Neuronal stem cell (in vitro differentiated cells): ENCODE data around the gene ALPI.
A peak's percentile ranks its signal among the peaks of the same experiment; 100 is the strongest.
"Not testable (repeated sequence)": the region's sequence is repeated elsewhere in the genome, so short reads cannot be mapped to it uniquely, and the experiment has no call there.

Source experiments
- DNase-seq: peaks from one replicate; pipeline ENCODE4 v3.0.0-alpha.2; 2013; ENCODE audit warnings: low spot score
- H2AFZ ChIP-seq: one replicate; pipeline ENCODE4 v1.6.1; 2013; ENCODE audit warnings: mild to moderate bottlenecking, low read length, inconsistent platforms
- H2AK5ac ChIP-seq: 2 replicates; pipeline ENCODE4 v1.6.1; 2013; ENCODE audit warnings: low read depth, mild to moderate bottlenecking, inconsistent platforms, low read length, moderate library complexity, mixed read lengths
- H2BK120ac ChIP-seq: 2 replicates; pipeline ENCODE4 v1.6.1; 2013; ENCODE audit warnings: low read depth, mild to moderate bottlenecking, inconsistent platforms, low read length, moderate library complexity, mixed read lengths
- H2BK12ac ChIP-seq: one replicate; pipeline ENCODE4 v1.6.1; 2013; ENCODE audit warnings: low read length, inconsistent platforms
- H2BK15ac ChIP-seq: 2 replicates; pipeline ENCODE4 v1.6.1; 2013; ENCODE audit warnings: mild to moderate bottlenecking, low read length, inconsistent platforms, mixed read lengths
- H2BK5ac ChIP-seq: one replicate; pipeline ENCODE4 v1.6.1; 2013; ENCODE audit warnings: inconsistent platforms, mild to moderate bottlenecking, low read length, moderate library complexity
- H3K14ac ChIP-seq: one replicate; pipeline ENCODE4 v1.6.1; 2013; ENCODE audit warnings: low read length, inconsistent platforms
- H3K18ac ChIP-seq: 2 replicates; pipeline ENCODE4 v1.6.1; 2013; ENCODE audit warnings: low read length, inconsistent platforms
- H3K23ac ChIP-seq: 2 replicates; pipeline ENCODE4 v1.6.1; 2013; ENCODE audit warnings: low read depth, mild to moderate bottlenecking, mixed read lengths, low read length, inconsistent platforms; ENCODE audit not compliant: poor library complexity
- H3K27ac ChIP-seq: replicated peaks from 3 replicates; pipeline ENCODE4 v1.5.1; 2013; ENCODE audit warnings: low read length, inconsistent platforms
- H3K27me3 ChIP-seq, 3 experiments: 2 replicates each; pipeline ENCODE4 v1.6.1; 2013; ENCODE audit warnings: low read length in 3 of 3, mild to moderate bottlenecking in 2 of 3, inconsistent platforms in 1 of 3, low read depth in 1 of 3, mixed read lengths in 1 of 3, moderate library complexity in 1 of 3; ENCODE audit not compliant: control insufficient read depth in 3 of 3, insufficient read depth in 3 of 3
- H3K36me3 ChIP-seq, 2 donors: replicated peaks in 1 of 2; 2 replicates each; pipeline ENCODE4 v1.6.1; 2013; ENCODE audit warnings: low read length in 2 of 2; ENCODE audit not compliant: control insufficient read depth in 2 of 2, insufficient read depth in 2 of 2
- H3K4ac ChIP-seq: 2 replicates; pipeline ENCODE4 v1.6.1; 2013; ENCODE audit warnings: inconsistent platforms, mild to moderate bottlenecking, low read length, moderate library complexity
- H3K4me1 ChIP-seq, 2 donors: 1 replicate in 1 of 2; 2 replicates in 1 of 2; pipeline ENCODE4 v1.6.1; 2013; ENCODE audit warnings: low read length in 2 of 2, low read depth in 1 of 2; ENCODE audit not compliant: control insufficient read depth in 2 of 2, insufficient read depth in 1 of 2
- H3K4me2 ChIP-seq: one replicate; pipeline ENCODE4 v1.6.1; 2013; ENCODE audit warnings: mild to moderate bottlenecking, low read length, inconsistent platforms; ENCODE audit not compliant: insufficient read depth, poor library complexity, severe bottlenecking
- H3K4me3 ChIP-seq, 2 donors: 2 replicates each; pipeline ENCODE4 v1.5.1; 2013; ENCODE audit warnings: low read length in 2 of 2, mild to moderate bottlenecking in 2 of 2, inconsistent platforms in 1 of 2, moderate library complexity in 1 of 2
- H3K79me1 ChIP-seq: one replicate; pipeline ENCODE4 v1.6.1; 2013; ENCODE audit warnings: low read depth, mild to moderate bottlenecking, inconsistent platforms, low read length, moderate library complexity
- H3K9ac ChIP-seq: one replicate; pipeline ENCODE4 v1.6.1; 2013; ENCODE audit warnings: mild to moderate bottlenecking, low read depth, low read length, inconsistent platforms; ENCODE audit not compliant: poor library complexity
- H3K9me3 ChIP-seq, 2 donors: replicated peaks in 1 of 2; 2 replicates each; pipeline versions ENCODE3 to v1.6.1; 2013; ENCODE audit warnings: low read length in 2 of 2, mild to moderate bottlenecking in 2 of 2, inconsistent platforms in 1 of 2, low read depth in 1 of 2, mixed read lengths in 1 of 2, moderate library complexity in 1 of 2; ENCODE audit not compliant: control insufficient read depth in 2 of 2, insufficient read depth in 1 of 2
- H4K8ac ChIP-seq: one replicate; pipeline ENCODE4 v1.6.1; 2013; ENCODE audit warnings: low read depth, mild to moderate bottlenecking, inconsistent platforms, low read length, moderate library complexity
- H4K91ac ChIP-seq: one replicate; pipeline ENCODE4 v1.6.1; 2013; ENCODE audit warnings: low read length, low read depth, mild to moderate bottlenecking, inconsistent platforms; ENCODE audit not compliant: poor library complexity
- WGBS, 2 donors: extraction: QIAGEN DNeasy Blood & Tissue Kit; methylation state at CpG; one replicate each; pipeline ENCODE4 v1.1.7; 2013; ENCODE audit warnings: missing lambda C conversion rate in 2 of 2, mixed read lengths in 1 of 2; ENCODE audit not compliant: insufficient read length in 2 of 2, insufficient replicate concordance in 1 of 2; ENCODE audit errors: extremely low coverage in 2 of 2; 5-methylcytosine and 5-hydroxymethylcytosine counted together

ALPI gene

DNA sequence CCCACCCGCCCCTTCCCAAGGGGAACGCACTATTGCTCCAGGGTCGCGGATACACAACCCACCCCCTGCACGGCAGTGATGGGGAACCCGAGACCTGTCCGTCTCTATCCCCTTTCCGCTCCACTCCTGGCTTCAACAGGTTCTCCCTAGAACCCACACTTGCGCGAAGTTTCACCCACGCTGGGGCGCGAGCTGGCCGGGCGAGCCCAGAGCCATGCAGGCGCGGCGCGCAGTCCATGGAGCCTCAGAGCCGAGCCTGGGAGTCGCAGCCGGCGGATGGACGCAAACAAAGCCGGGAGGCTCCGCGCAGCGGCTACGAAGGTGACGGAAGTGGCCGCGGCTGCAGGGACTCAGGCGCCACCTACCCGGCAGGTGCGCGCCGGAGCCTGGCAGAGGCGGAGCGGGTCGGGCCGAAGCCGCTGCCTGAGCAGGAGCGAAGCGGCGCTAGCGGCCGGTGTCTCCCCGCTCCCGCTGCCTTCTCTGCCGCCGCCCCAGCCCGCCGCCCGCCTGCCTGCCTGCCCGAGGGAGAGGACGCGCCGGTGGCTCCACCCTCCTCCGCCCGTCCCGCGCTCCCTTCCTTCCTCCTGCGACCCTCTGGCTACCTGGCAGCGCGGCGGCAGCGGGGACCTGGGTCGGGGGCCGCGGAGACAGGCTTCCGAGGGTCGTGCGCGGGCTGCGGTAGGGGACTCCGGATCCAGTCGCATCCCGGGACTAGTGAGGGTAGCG, 35.3 kb upstream of the ALPI start:
- WGBS, 2 donors = no CpG with 5 or more reads among the region's 79 CpGs
- DNase-seq = no peak

DNA sequence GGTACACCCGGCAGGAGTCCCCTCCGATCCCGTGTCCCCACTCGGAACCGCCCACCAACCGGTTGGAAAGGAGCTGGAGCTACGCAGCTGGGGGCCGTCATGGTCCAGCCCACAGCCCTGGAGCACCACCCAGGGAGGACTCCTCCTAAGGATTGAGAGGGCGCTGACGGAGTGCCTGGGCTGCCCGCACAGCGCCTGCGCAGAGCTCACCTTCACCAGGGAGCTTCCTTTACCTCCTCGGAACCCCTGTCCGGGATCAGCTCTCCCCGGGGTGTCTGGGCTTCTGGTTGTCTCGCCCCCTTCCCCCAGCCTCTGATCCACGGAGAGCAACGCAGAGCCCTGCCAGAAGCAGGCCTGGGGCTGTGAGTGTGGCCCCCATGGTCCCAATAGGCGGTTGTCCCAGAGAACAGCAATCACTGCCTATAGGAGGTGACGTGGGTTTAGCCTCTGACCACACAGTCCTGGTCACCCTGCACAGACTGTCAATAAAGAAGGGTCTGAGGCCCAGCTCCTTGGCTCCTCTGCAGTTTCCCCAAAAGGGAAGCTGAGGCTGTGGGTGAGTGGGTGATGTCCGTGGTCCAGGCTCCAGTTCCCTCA, 34.7 kb upstream of the ALPI start:
- Histone ChIP-seq H3K9ac (peak overlapping the region; percentile 7), H3K14ac (no peak overlapping the region), H3K4ac (no peak overlapping the region), H3K79me1 (peaks cover 2% of the 10 kb centered on the region), H3K4me2 (peak overlapping the region; percentile 89), H3K9me3 (peaks cover 18 to 22% of the 10 kb centered on the region in 2 donors), H4K91ac (no peak overlapping the region), H3K27ac (no peak overlapping the region), H2AK5ac (peak overlapping the region; percentile 36), H2BK12ac (no peak overlapping the region), H2BK15ac (no peak overlapping the region), H3K4me3 (peak overlapping the region in 1 of 2 donors; percentile 64), H3K23ac (peak overlapping the region; percentile 96), H2BK120ac (no peak overlapping the region), H4K8ac (no peak overlapping the region), H3K4me1 (peaks cover 3 to 13% of the 10 kb centered on the region in 2 donors), H2AFZ (peak overlapping the region; percentile 80), H3K18ac (peak overlapping the region; percentile 53), H2BK5ac (no peak overlapping the region), H3K36me3 (no peaks in the 10 kb centered on the region), H3K27me3 (peaks cover 41 to 98% (median 66%) of the 10 kb centered on the region in 3 experiments)
- WGBS, 2 donors = no CpG with 5 or more reads among the region's 22 CpGs
- DNase-seq = no peak

More for the DNA sequence above, 35.3 kb upstream of the ALPI start:
- no peak overlapping the region for H2BK120ac ChIP-seq
- H3K27ac ChIP-seq = no peak overlapping the region
- H3K4me3 ChIP-seq = peak overlapping the region in 1 of 2 donors; percentile 64
- peak overlapping the region; percentile 96 for H3K23ac ChIP-seq
- H3K9me3 ChIP-seq = peaks cover 18 to 22% of the 10 kb centered on the region in 2 donors
- H2AFZ ChIP-seq = peak overlapping the region; percentile 80
- H3K9ac ChIP-seq = peak overlapping the region; percentile 77
- H2BK15ac ChIP-seq = no peak overlapping the region
- H3K36me3 ChIP-seq = no peaks in the 10 kb centered on the region
- peak overlapping the region; percentile 22 for H2BK12ac ChIP-seq
- H4K91ac ChIP-seq = no peak overlapping the region
- H2BK5ac ChIP-seq = no peak overlapping the region
- no peak overlapping the region for H3K4ac ChIP-seq
- no peak overlapping the region for H2AK5ac ChIP-seq
- peaks cover 3 to 13% of the 10 kb centered on the region in 2 donors for H3K4me1 ChIP-seq
- H3K79me1 ChIP-seq = peaks cover 2% of the 10 kb centered on the region
- peaks cover 41 to 98% (median 66%) of the 10 kb centered on the region in 3 experiments for H3K27me3 ChIP-seq
- H3K4me2 ChIP-seq = peak overlapping the region; percentile 89
- H4K8ac ChIP-seq = no peak overlapping the region
- peak overlapping the region; percentile 20 for H3K18ac ChIP-seq
- no peak overlapping the region for H3K14ac ChIP-seq

DNA sequence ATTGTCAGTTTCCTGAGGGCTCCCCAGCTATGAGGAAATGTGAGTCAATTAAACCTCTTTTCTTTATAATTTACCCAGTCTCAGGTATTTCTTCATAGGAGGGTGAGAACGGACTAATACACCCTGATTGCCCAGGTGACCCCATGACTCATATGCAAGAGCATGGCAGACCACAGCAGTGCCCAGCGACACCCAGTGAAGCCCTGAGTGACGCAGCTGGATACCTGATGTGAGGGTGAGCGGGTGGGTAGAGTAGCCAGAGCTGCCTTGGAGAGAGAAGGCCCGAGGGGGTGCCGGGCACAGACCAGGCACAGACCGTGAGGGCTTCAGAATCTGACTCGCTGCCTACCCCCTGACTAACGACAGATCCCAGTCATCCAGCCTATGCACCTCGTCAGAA, 33.9 kb upstream of the ALPI start:
- no peak overlapping the region for H3K4ac ChIP-seq
- H2AK5ac ChIP-seq = no peak overlapping the region
- H4K8ac ChIP-seq = no peak overlapping the region
- H3K27me3 ChIP-seq = peaks cover 41 to 92% (median 63%) of the 10 kb centered on the region in 3 experiments
- no peak overlapping the region for H3K27ac ChIP-seq
- no peak overlapping the region for H2BK15ac ChIP-seq
- H3K18ac ChIP-seq = peak overlapping the region; percentile 21
- no peak overlapping the region for H4K91ac ChIP-seq
- no peak overlapping the region for H2BK5ac ChIP-seq
- no peak overlapping the region for H3K9ac ChIP-seq
- H3K9me3 ChIP-seq = peaks cover 18 to 22% of the 10 kb centered on the region in 2 donors
- H3K36me3 ChIP-seq = no peaks in the 10 kb centered on the region
- WGBS, 2 donors = no CpG with 5 or more reads among the region's 10 CpGs
- H3K4me2 ChIP-seq = no peak overlapping the region
- no peak overlapping the region for H2BK12ac ChIP-seq
- no peak overlapping the region for H3K4me3 ChIP-seq
- H2AFZ ChIP-seq = no peak overlapping the region
- H3K79me1 ChIP-seq = peaks cover 2% of the 10 kb centered on the region
- peaks cover 3 to 13% of the 10 kb centered on the region in 2 donors for H3K4me1 ChIP-seq
- no peak overlapping the region for H2BK120ac ChIP-seq
- no peak for DNase-seq
- H3K14ac ChIP-seq = no peak overlapping the region
- no peak overlapping the region for H3K23ac ChIP-seq

DNA sequence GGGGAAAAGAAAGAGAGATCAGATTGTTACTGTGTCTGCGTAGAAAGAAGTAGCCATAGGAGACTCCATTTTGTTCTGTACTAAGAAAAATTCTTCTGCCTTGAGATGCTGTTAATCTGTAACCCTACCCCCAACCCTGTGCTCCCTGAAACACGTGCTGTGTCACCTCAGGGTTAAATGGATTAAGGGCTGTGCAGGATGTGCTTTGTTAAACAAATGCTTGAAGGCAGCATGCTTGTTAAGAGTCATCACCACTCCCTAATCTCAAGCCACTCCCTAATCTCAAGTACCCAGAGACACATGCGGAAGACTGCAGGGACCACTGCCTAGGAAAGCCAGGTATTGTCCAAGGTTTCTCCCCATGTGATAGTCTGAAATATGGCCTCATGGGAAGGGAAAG, 33.0 kb upstream of the ALPI start:
- H2BK12ac ChIP-seq, H2AFZ ChIP-seq, DNase-seq, H2AK5ac ChIP-seq, H3K18ac ChIP-seq, H3K79me1 ChIP-seq, H3K4ac ChIP-seq, H4K8ac ChIP-seq, H2BK5ac ChIP-seq, H3K4me3 ChIP-seq, H3K36me3 ChIP-seq, H3K4me1 ChIP-seq, H4K91ac ChIP-seq, H3K4me2 ChIP-seq, H3K27ac ChIP-seq, H2BK15ac ChIP-seq, H3K14ac ChIP-seq, H3K23ac ChIP-seq, H2BK120ac ChIP-seq, H3K9ac ChIP-seq: not testable (repeated sequence)
- Histone ChIP-seq H3K9me3 (peaks cover 18 to 22% of the 10 kb centered on the region in 2 donors), H3K27me3 (peaks cover 40 to 84% (median 53%) of the 10 kb centered on the region in 3 experiments)
- no CpG with 5 or more reads among the region's 3 CpGs for whole genome bisulfite sequencing, 2 donors
